H1 (cell line): Measurements from ENCODE around the gene ANKRD53. TPM values are rescaled to one million over a fixed set of nuclear protein-coding genes. Genes with fewer than 3 reads are reported as not detected.

Experiments used
- CTCF ChIA-PET: fragments of 300-600 bp; sonication (Branson Sonifier 250); formaldehyde crosslinking; loops from one replicate; lab custom pipeline; 2021; ENCODE audit not compliant: partially characterized antibody; lab: Charles Lee
- POLR2A ChIA-PET: fragments of 300-600 bp; sonication (Branson Sonifier 250); formaldehyde crosslinking; loops from one replicate; lab custom pipeline; 2021; ENCODE audit warnings: inconsistent platforms; ENCODE audit not compliant: partially characterized antibody; lab: Charles Lee
- DNase-seq, 2 experiments: peaks; one replicate each; pipeline versions ENCODE4 v3.0.0 to v3.0.0-alpha.2; 2010 to 2022; ENCODE audit warnings: low spot score in 2 of 2, low read depth in 1 of 2, mixed read lengths in 1 of 2
- FAIRE-seq: peaks from 2 replicates; lab custom pipeline; 2011; peaks lifted over from hg19 to GRCh38; lab: Jason Lieb, UNC
- H2AFZ ChIP-seq: 2 replicates; pipeline ENCODE4 v1.8.1; 2012; ENCODE audit warnings: low read length, inconsistent platforms
- H2AK5ac ChIP-seq: 2 replicates; pipeline ENCODE4 v1.6.1; 2013; ENCODE audit warnings: low read depth, low read length
- H2BK120ac ChIP-seq: replicated peaks from 2 replicates; pipeline ENCODE3; 2013; ENCODE audit warnings: low read depth, low read length, inconsistent platforms
- H2BK12ac ChIP-seq: 2 replicates; pipeline ENCODE4 v1.6.1; 2013; ENCODE audit warnings: low read depth, low read length
- H2BK15ac ChIP-seq: 2 replicates; pipeline ENCODE4 v1.6.1; 2013; ENCODE audit warnings: low read length
- H2BK20ac ChIP-seq: 2 replicates; pipeline ENCODE4 v1.6.1; 2013; ENCODE audit warnings: low read length
- H2BK5ac ChIP-seq: 2 replicates; pipeline ENCODE4 v1.6.1; 2013; ENCODE audit warnings: low read depth, low read length
- H3K14ac ChIP-seq: 2 replicates; pipeline ENCODE4 v1.6.1; 2013; ENCODE audit warnings: inconsistent platforms; ENCODE audit not compliant: insufficient read length
- H3K18ac ChIP-seq: 2 replicates; pipeline ENCODE4 v1.6.1; 2013; ENCODE audit warnings: low read length; ENCODE audit errors: extremely low read depth
- H3K23ac ChIP-seq: 2 replicates; pipeline ENCODE4 v1.6.1; 2013; ENCODE audit warnings: inconsistent platforms; ENCODE audit not compliant: insufficient read length
- H3K23me2 ChIP-seq: 2 replicates; pipeline ENCODE4 v1.6.1; 2013; ENCODE audit warnings: low read depth, low read length
- H3K27ac ChIP-seq: 2 replicates; pipeline ENCODE4 v1.6.1; 2011; ENCODE audit warnings: low read depth, low read length, inconsistent platforms
- H3K27me3 ChIP-seq, 4 experiments: replicated peaks in 1 of 4; 1 replicate in 1 of 4; 2 replicates in 3 of 4; pipeline versions ENCODE4 v1.6.1 to v1.8.1; 2011 to 2013; ENCODE audit warnings: low read length in 3 of 4, mild to moderate bottlenecking in 3 of 4, inconsistent platforms in 2 of 4, mixed read lengths in 2 of 4, moderate library complexity in 1 of 4; ENCODE audit not compliant: control insufficient read depth in 3 of 4, insufficient read depth in 3 of 4; ENCODE audit errors: extremely low read depth in 1 of 4
- H3K36me3 ChIP-seq, 4 experiments: 2 replicates each; pipeline versions ENCODE4 v1.6.1 to v1.8.1; 2011 to 2013; ENCODE audit warnings: mild to moderate bottlenecking in 4 of 4, low read length in 3 of 4, moderate library complexity in 2 of 4, control low read depth in 1 of 4, inconsistent platforms in 1 of 4; ENCODE audit not compliant: insufficient read depth in 4 of 4, control insufficient read depth in 2 of 4
- H3K4ac ChIP-seq: replicated peaks from 2 replicates; pipeline ENCODE3; 2013; ENCODE audit warnings: low read length, low read depth, mixed read lengths, inconsistent platforms; ENCODE audit not compliant: insufficient read length
- H3K4me1 ChIP-seq, 4 experiments: replicated peaks in 1 of 4; 1 replicate in 1 of 4; 2 replicates in 3 of 4; pipeline versions ENCODE4 v1.6.1 to v1.8.1; 2011 to 2013; ENCODE audit warnings: low read length in 3 of 4, inconsistent platforms in 2 of 4, mixed read lengths in 1 of 4; ENCODE audit not compliant: insufficient read depth in 4 of 4, control insufficient read depth in 3 of 4
- H3K4me2 ChIP-seq, 2 experiments: 2 replicates each; pipeline versions ENCODE4 v1.6.1 to v1.8.1; 2011 to 2013; ENCODE audit warnings: low read depth in 2 of 2, low read length in 2 of 2, control low read depth in 1 of 2, inconsistent platforms in 1 of 2, mild to moderate bottlenecking in 1 of 2; ENCODE audit not compliant: insufficient read depth in 1 of 2
- H3K4me3 ChIP-seq, 4 experiments: fragments of 200-600, 300-600 bp in 1 of 4; sonication (generic), shearing (Covaris generic), sonication (Bioruptor Twin) in 1 of 4; 2 replicates each; pipeline versions ENCODE4 v1.5.1 to v1.8.1; 2011 to 2016; ENCODE audit warnings: low read length in 4 of 4, low read depth in 3 of 4, control low read depth in 2 of 4, inconsistent platforms in 2 of 4, mild to moderate bottlenecking in 2 of 4, mixed read lengths in 1 of 4, moderate library complexity in 1 of 4; ENCODE audit not compliant: insufficient read depth in 2 of 4; ENCODE audit errors: extremely low read depth in 1 of 4
- H3K56ac ChIP-seq: replicated peaks from 2 replicates; pipeline ENCODE3; 2013; ENCODE audit warnings: low read depth, mild to moderate bottlenecking, mixed read lengths, low read length, inconsistent platforms; ENCODE audit not compliant: insufficient read length
- H3K79me1 ChIP-seq: 2 replicates; pipeline ENCODE4 v1.6.1; 2013; ENCODE audit warnings: low read depth, low read length, control low read depth
- H3K79me2 ChIP-seq, 2 experiments: 2 replicates each; pipeline versions ENCODE4 v1.6.1 to v1.8.1; 2012 to 2013; ENCODE audit warnings: low read length in 2 of 2, mild to moderate bottlenecking in 2 of 2, inconsistent platforms in 1 of 2; ENCODE audit not compliant: insufficient read depth in 2 of 2, control insufficient read depth in 1 of 2
- H3K9ac ChIP-seq, 4 experiments: replicated peaks in 1 of 4; 1 replicate in 1 of 4; 2 replicates in 3 of 4; pipeline versions ENCODE4 v1.6.1 to v1.8.1; 2011 to 2013; ENCODE audit warnings: low read depth in 3 of 4, low read length in 3 of 4, control low read depth in 2 of 4, mild to moderate bottlenecking in 2 of 4, moderate library complexity in 2 of 4, inconsistent platforms in 1 of 4; ENCODE audit errors: extremely low read depth in 1 of 4
- H3K9me3 ChIP-seq, 2 experiments: 2 replicates each; pipeline versions ENCODE4 v1.6.1 to v1.8.1; 2012 to 2013; ENCODE audit warnings: mild to moderate bottlenecking in 2 of 2, moderate library complexity in 2 of 2, control low read depth in 1 of 2, inconsistent platforms in 1 of 2, low read depth in 1 of 2, low read length in 1 of 2, mixed read lengths in 1 of 2; ENCODE audit not compliant: insufficient read depth in 2 of 2
- H4K20me1 ChIP-seq, 2 experiments: replicated peaks in 1 of 2; 2 replicates each; pipeline versions ENCODE3 to v1.8.1; 2011 to 2013; ENCODE audit warnings: inconsistent platforms in 2 of 2, low read length in 2 of 2, mild to moderate bottlenecking in 1 of 2; ENCODE audit not compliant: insufficient read depth in 2 of 2, control insufficient read depth in 1 of 2
- H4K5ac ChIP-seq: 2 replicates; pipeline ENCODE4 v1.6.1; 2013; ENCODE audit warnings: low read length, low read depth, mixed read lengths, inconsistent platforms; ENCODE audit not compliant: insufficient read length
- H4K8ac ChIP-seq: 2 replicates; pipeline ENCODE4 v1.8.0; 2013; ENCODE audit warnings: mild to moderate bottlenecking, moderate library complexity, low read length, inconsistent platforms; ENCODE audit not compliant: insufficient read depth; ENCODE audit errors: extremely low read depth
- H4K91ac ChIP-seq: replicated peaks from 2 replicates; pipeline ENCODE3; 2013; ENCODE audit warnings: low read length, mixed read lengths, inconsistent platforms; ENCODE audit not compliant: insufficient read length
- ASH2L ChIP-seq: fragments of 200-600, 300-600 bp; sonication (generic); IDR thresholded peaks from one replicate; pipeline ENCODE4 v1.7.1; 2017; ENCODE audit warnings: low read length
- CBX5 ChIP-seq: fragments of 300-800, 300-1000 bp; sonication (generic); IDR thresholded peaks from 2 replicates; pipeline ENCODE4 v1.7.1; 2016; ENCODE audit warnings: antibody characterized with exemption, low read length, low read depth
- CBX8 ChIP-seq: fragments of 300-800, 300-1000 bp; sonication (generic); IDR thresholded peaks from 2 replicates; pipeline ENCODE4 v1.7.1; 2016; ENCODE audit warnings: low read depth, low read length, borderline replicate concordance
- CHD1 ChIP-seq: IDR thresholded peaks from 2 replicates; pipeline ENCODE4 v1.6.1; 2012; ENCODE audit warnings: low read depth, low read length, improper control_type of control experiment
- CREB1 ChIP-seq: IDR thresholded peaks from 2 replicates; pipeline ENCODE4 v1.6.1; 2012; ENCODE audit warnings: inconsistent platforms
- FOSL1 ChIP-seq: IDR thresholded peaks from 2 replicates; pipeline ENCODE4 v1.6.1; 2011; ENCODE audit warnings: mild to moderate bottlenecking, low read depth, low read length, moderate library complexity; ENCODE audit not compliant: insufficient read depth
- KDM1A ChIP-seq: fragments of 200-600, 300-600 bp; sonication (generic); IDR thresholded peaks from 2 replicates; pipeline ENCODE4 v1.7.1; 2016; ENCODE audit warnings: mild to moderate bottlenecking, low read length, borderline replicate concordance
- KDM5A ChIP-seq: fragments of 200-600 bp; IDR thresholded peaks from 2 replicates; pipeline ENCODE4 v1.7.1; 2012; ENCODE audit warnings: mild to moderate bottlenecking, low read length, inconsistent platforms, mixed read lengths
- NANOG ChIP-seq: IDR thresholded peaks from 2 replicates; pipeline ENCODE4 v1.6.1; 2011; ENCODE audit warnings: low read length, low read depth, mild to moderate bottlenecking, inconsistent platforms; ENCODE audit not compliant: insufficient read depth, poor library complexity, severe bottlenecking
- RNF2 ChIP-seq: fragments of 200-900, 300-1000 bp; sonication (generic); IDR thresholded peaks from 2 replicates; pipeline ENCODE4 v1.7.1; 2016; ENCODE audit warnings: borderline replicate concordance, low read depth, mild to moderate bottlenecking, antibody characterized with exemption, low read length; ENCODE audit not compliant: poor library complexity, severe bottlenecking; ENCODE audit errors: missing control alignments
- RXRA ChIP-seq: IDR thresholded peaks from 2 replicates; pipeline ENCODE4 v1.6.1; 2011; ENCODE audit warnings: low read depth, mild to moderate bottlenecking, low read length, moderate library complexity; ENCODE audit not compliant: insufficient read depth
- SP2 ChIP-seq: IDR thresholded peaks from 2 replicates; pipeline ENCODE4 v1.6.1; 2012; ENCODE audit warnings: mild to moderate bottlenecking, low read length, inconsistent platforms
- YY1 ChIP-seq: IDR thresholded peaks from 2 replicates; pipeline ENCODE4 v1.6.1; 2011; ENCODE audit warnings: low read depth, mild to moderate bottlenecking, low read length
- WGBS, 2 experiments: shearing (Covaris generic) in 1 of 2; methylation state at CpG; one replicate each; pipeline versions ENCODE4 v1.1.6 to v1.1.7; 2013 to 2015; ENCODE audit warnings: low lambda C conversion rate in 2 of 2, mixed read lengths in 2 of 2, inconsistent platforms in 1 of 2, low coverage in 1 of 2, missing lambda C conversion rate in 1 of 2; ENCODE audit not compliant: insufficient replicate concordance in 2 of 2, insufficient coverage in 1 of 2, insufficient read length in 1 of 2; ENCODE audit errors: extremely low coverage in 1 of 2, missing lambda C conversion rate in 1 of 2; 5-methylcytosine and 5-hydroxymethylcytosine counted together
- polyA plus RNA-seq, 7 experiments: library from polyadenylated mRNA; depleted of rRNA in 3 of 7; stranded (reverse) in 5 of 7; unstranded in 2 of 7; fragments of >200 nt in 5 of 7; fragments of 200-250 nt in 2 of 7; gene quantifications; 1 replicate in 5 of 7; 2 replicates in 1 of 7; 4 replicates in 1 of 7; pipeline versions ENCODE4 v1.2.1 to v1.2.3, GENCODE V29; 2011 to 2013; ENCODE audit warnings: missing spikeins in 2 of 7, mixed read lengths in 2 of 7
- total RNA-seq: library from RNA; stranded (reverse); fragmentation: NEBNext Ultra II Directional; extraction: Animal tissue kit (Norgen Biotek cat#: 25700); gene quantifications from 2 replicates; pipeline ENCODE4 v1.2.1, GENCODE V29; 2021

ANKRD53 gene
- total and polyA plus RNA-seq, 2 of the 8 experiments (the other 6 are each of a cell fraction or from before 2014, with no cell fraction given): 0.39 to 0.70 TPM

- Histone ChIP-seq H3K56ac (no peak overlapping the region), H3K23me2 (no peaks in the 10 kb centered on the region), H2BK20ac (no peak overlapping the region), H3K27ac (no peak overlapping the region), H3K4me3 (no peak overlapping the region), H3K9me3 (no peaks in the 10 kb centered on the region), H3K4ac (no peak overlapping the region), H4K8ac (no peak overlapping the region; the same call in 1 of the 2 replicates), H3K14ac (no peak overlapping the region), H4K91ac (no peak overlapping the region), H3K27me3 (peaks cover 5 to 25% (median 17%) of the 10 kb centered on the region in 4 experiments), H4K20me1 (no peaks in the 10 kb centered on the region), H3K23ac (no peak overlapping the region), H2AFZ (no peak overlapping the region), H2BK12ac (no peak overlapping the region), H3K4me2 (no peak overlapping the region), H3K9ac (no peak overlapping the region), H2AK5ac (no peak overlapping the region), H3K18ac (no peak overlapping the region), H2BK15ac (no peak overlapping the region), H3K4me1 (no peaks in the 10 kb centered on the region; a peak in 1 of 7 replicates), H4K5ac (no peak overlapping the region), H2BK5ac (no peak overlapping the region), H2BK120ac (no peak overlapping the region), H3K79me1 (no peaks in the 10 kb centered on the region), H3K36me3 (no peaks in the 10 kb centered on the region), H3K79me2 (no peaks in the 10 kb centered on the region)
- CTCF ChIA-PET: interaction anchor here (0.8 to 8.6 kb wide), 20 partner anchors 8 to 169 kb away, joined by 3 to 99 read pairs (median 8); partner anchors contain the start of gene FIGLA
- 87% methylated on average over 9 of the region's 9 CpGs; no CpG with 5 or more reads in 1 of the 2 experiments for WGBS, 2 experiments
- FAIRE-seq (no peak), DNase-seq (peak in 1 of 2 experiments; percentile 38)
- TF ChIP-seq KDM5A (no peak), RNF2 (no peak), NANOG (no peak), YY1 (no peak), RXRA (no peak), CHD1 (no peak), CBX8 (no peak), CBX5 (no peak), SP2 (no peak), FOSL1 (no peak), ASH2L (no peak), KDM1A (no peak), CREB1 (no peak)
- POLR2A ChIA-PET: interaction anchor here (0.6 kb wide), 1 partner anchor 40 kb away, joined by 3 read pairs; no protein-coding TSS in a partner anchor
These were observed 19.1 kb upstream of the ANKRD53 start for GRCh38 chr2:70959271-70959761.
